ENCODE results near the gene CPAMD8. TPM values are rescaled to one million over a fixed set of nuclear protein-coding genes. Genes with fewer than 3 reads are reported as not detected.

The CPAMD8 gene
- total and polyA plus RNA-seq, 10 of the 15 experiments (the other 5 are each of a cell fraction or from before 2014, with no cell fraction given) = 0.12 to 0.97 (median 0.25) TPM; not detected in 3

DNA sequence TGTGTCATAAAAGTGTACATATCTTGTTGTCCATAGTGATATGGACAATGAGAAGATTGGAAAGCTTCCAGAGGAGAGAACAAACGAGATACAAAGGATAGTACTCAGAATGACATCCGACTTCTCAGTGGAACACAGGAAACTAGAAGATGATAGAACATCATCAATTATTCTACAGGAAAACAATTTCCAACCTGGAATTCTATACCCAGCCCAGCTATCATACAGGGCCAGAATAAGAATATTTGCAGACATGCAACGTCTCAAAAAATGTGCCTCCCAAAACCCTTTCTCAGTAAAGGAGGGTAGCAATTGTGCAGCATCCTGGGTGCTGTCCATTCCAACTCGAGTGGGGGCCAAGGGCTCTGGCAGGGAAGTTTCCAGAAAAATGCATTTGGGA lies 113.8 kb downstream of the CPAMD8 start:
- Histone ChIP-seq H3K9me3 (replicated peaks; ENCODE audit: control insufficient read depth, insufficient read depth, low read length) (peaks cover 6% of the 10 kb centered on the region; the same call in 2 of the 3 replicates), H3K4me2 (ENCODE audit: control insufficient read depth, insufficient read depth) (no peak overlapping the region), H3K4me3 (no peak overlapping the region), H3K9ac (ENCODE audit: control insufficient read depth, insufficient read depth, low read length) (no peak overlapping the region), H3K27me3 (replicated peaks in 1 of 2; ENCODE audit: control insufficient read depth in 2 of 2, insufficient read depth in 2 of 2, low read length in 1 of 2) (no peaks in the 10 kb centered on the region), H2AFZ (ENCODE audit: control insufficient read depth, low read depth, low read length) (no peak overlapping the region), H3K27ac (ENCODE audit: control insufficient read depth, insufficient read depth) (no peak overlapping the region), H3K36me3 (ENCODE audit: control insufficient read depth in 2 of 2, insufficient read depth in 2 of 2, low read length in 1 of 2) (no peaks in the 10 kb centered on the region), H3K4me1 (ENCODE audit: control insufficient read depth, insufficient read depth, low read length) (no peaks in the 10 kb centered on the region), H3K79me2 (ENCODE audit: control insufficient read depth, insufficient read depth, low read length) (no peaks in the 10 kb centered on the region), H4K20me1 (ENCODE audit: control insufficient read depth, insufficient read depth) (no peaks in the 10 kb centered on the region)
- ChIA-PET POLR2A (no interaction called here), CTCF (no interaction called here), SMC1A (ENCODE audit: uncharacterized antibody, unreplicated experiment) (no interaction called here), RAD21 (ENCODE audit: unreplicated experiment) (interaction anchor here (0.5 kb wide), 1 partner anchor 198 kb away, joined by 3 read pairs; no protein-coding TSS in a partner anchor)
- FAIRE-seq = no peak
- TF ChIP-seq NRF1 (conservative IDR thresholded peaks at IDR 0.05; ENCODE audit: low read depth, low read length) (no peak), ZNF24 (IDR thresholded peaks at IDR 0.05) (no peak), HDGF (IDR thresholded peaks at IDR 0.05) (no peak), YY1 (IDR thresholded peaks at IDR 0.05; ENCODE audit: low read depth, low read length) (no peak), MEF2B (IDR thresholded peaks at IDR 0.05; ENCODE audit: partially characterized antibody, poor library complexity, severe bottlenecking) (no peak), RAD51 (IDR thresholded peaks at IDR 0.05) (no peak)
- BruUV-seq (replicated peaks) = no TSS peak
- DNase-seq (ENCODE audit: low read depth, low spot score) = no peak
- in situ Hi-C loops (cut with MboI) = no loop called here
- intact Hi-C loops (cut with micrococcal nuclease; ENCODE audit: unreplicated experiment) = no loop called here
- WGBS (ENCODE audit: insufficient coverage, insufficient replicate concordance, low lambda C conversion rate, missing lambda C conversion rate) = 1% methylated on average over 4 of the region's 4 CpGs
- ATAC-seq = no peak

DNA sequence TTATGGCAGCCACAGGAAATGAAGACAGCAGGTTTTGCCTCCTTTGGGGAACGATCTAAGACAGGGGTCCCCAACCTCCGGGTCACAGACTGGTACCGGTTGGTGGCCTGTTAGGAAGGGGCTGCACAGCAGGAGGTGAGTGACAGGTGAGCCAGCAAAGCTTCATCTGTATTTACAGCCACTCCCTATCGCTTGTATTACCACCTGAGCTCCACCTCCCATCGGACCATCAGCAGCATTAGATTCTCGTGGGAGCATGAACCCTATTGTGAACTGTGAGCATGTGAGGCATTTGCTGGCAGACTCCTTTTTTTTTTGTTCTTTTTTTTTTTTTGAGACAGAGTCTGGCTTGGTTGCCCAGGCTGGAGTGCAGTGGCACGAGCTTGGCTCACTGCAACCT lies 115.6 kb downstream of the CPAMD8 start:
- FAIRE-seq = no peak
- 47% methylated on average over 7 of the region's 7 CpGs for WGBS (ENCODE audit: insufficient coverage, insufficient replicate concordance, low lambda C conversion rate, missing lambda C conversion rate)
- intact Hi-C loops (cut with micrococcal nuclease; ENCODE audit: unreplicated experiment) = no loop called here
- Histone ChIP-seq H3K9ac (ENCODE audit: control insufficient read depth, insufficient read depth, low read length) (no peak overlapping the region), H3K4me3 (no peak overlapping the region), H3K4me1 (ENCODE audit: control insufficient read depth, insufficient read depth, low read length) (no peaks in the 10 kb centered on the region), H3K9me3 (replicated peaks; ENCODE audit: control insufficient read depth, insufficient read depth, low read length) (peaks cover 6% of the 10 kb centered on the region; the same call in 2 of the 3 replicates), H3K27ac (ENCODE audit: control insufficient read depth, insufficient read depth) (no peak overlapping the region), H3K36me3 (ENCODE audit: control insufficient read depth in 2 of 2, insufficient read depth in 2 of 2, low read length in 1 of 2) (no peaks in the 10 kb centered on the region), H3K79me2 (ENCODE audit: control insufficient read depth, insufficient read depth, low read length) (no peaks in the 10 kb centered on the region), H4K20me1 (ENCODE audit: control insufficient read depth, insufficient read depth) (no peaks in the 10 kb centered on the region), H3K27me3 (replicated peaks in 1 of 2; ENCODE audit: control insufficient read depth in 2 of 2, insufficient read depth in 2 of 2, low read length in 1 of 2) (no peaks in the 10 kb centered on the region), H2AFZ (ENCODE audit: control insufficient read depth, low read depth, low read length) (no peak overlapping the region), H3K4me2 (ENCODE audit: control insufficient read depth, insufficient read depth) (no peak overlapping the region)
- SMC1A ChIA-PET (ENCODE audit: uncharacterized antibody, unreplicated experiment) = no interaction called here
- DNase-seq (ENCODE audit: low read depth, low spot score) = no peak
- CTCF ChIA-PET = no interaction called here
- no TSS peak for BruUV-seq (replicated peaks)
- RAD21 ChIA-PET (ENCODE audit: unreplicated experiment) = no interaction called here
- ATAC-seq = no peak
- in situ Hi-C loops (cut with MboI) = no loop called here
- POLR2A ChIA-PET = interaction anchor here (0.6 kb wide), 1 partner anchor 144 kb away, joined by 6 read pairs; no protein-coding TSS in a partner anchor
- TF ChIP-seq NFIC (IDR thresholded peaks at IDR 0.05; ENCODE audit: low read depth, low read length) (no peak), EGR1 (IDR thresholded peaks at IDR 0.05; ENCODE audit: borderline replicate concordance in 1 of 2, low read depth in 2 of 2, low read length in 2 of 2) (no peak), MXI1 (IDR thresholded peaks at IDR 0.05; ENCODE audit: low read depth, low read length) (no peak)
- TF ChIP-seq, protein P1, sequence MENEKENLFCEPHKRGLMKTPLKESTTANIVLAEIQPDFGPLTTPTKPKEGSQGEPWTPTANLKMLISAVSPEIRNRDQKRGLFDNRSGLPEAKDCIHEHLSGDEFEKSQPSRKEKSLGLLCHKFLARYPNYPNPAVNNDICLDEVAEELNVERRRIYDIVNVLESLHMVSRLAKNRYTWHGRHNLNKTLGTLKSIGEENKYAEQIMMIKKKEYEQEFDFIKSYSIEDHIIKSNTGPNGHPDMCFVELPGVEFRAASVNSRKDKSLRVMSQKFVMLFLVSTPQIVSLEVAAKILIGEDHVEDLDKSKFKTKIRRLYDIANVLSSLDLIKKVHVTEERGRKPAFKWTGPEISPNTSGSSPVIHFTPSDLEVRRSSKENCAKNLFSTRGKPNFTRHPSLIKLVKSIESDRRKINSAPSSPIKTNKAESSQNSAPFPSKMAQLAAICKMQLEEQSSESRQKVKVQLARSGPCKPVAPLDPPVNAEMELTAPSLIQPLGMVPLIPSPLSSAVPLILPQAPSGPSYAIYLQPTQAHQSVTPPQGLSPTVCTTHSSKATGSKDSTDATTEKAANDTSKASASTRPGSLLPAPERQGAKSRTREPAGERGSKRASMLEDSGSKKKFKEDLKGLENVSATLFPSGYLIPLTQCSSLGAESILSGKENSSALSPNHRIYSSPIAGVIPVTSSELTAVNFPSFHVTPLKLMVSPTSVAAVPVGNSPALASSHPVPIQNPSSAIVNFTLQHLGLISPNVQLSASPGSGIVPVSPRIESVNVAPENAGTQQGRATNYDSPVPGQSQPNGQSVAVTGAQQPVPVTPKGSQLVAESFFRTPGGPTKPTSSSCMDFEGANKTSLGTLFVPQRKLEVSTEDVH (IDR thresholded peaks at IDR 0.05; ENCODE audit: low read depth, partially characterized antibody) = no peak
- TF ChIP-seq, protein P2, sequence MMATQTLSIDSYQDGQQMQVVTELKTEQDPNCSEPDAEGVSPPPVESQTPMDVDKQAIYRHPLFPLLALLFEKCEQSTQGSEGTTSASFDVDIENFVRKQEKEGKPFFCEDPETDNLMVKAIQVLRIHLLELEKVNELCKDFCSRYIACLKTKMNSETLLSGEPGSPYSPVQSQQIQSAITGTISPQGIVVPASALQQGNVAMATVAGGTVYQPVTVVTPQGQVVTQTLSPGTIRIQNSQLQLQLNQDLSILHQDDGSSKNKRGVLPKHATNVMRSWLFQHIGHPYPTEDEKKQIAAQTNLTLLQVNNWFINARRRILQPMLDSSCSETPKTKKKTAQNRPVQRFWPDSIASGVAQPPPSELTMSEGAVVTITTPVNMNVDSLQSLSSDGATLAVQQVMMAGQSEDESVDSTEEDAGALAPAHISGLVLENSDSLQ (IDR thresholded peaks at IDR 0.05) = no peak
- TF ChIP-seq, protein P3, sequence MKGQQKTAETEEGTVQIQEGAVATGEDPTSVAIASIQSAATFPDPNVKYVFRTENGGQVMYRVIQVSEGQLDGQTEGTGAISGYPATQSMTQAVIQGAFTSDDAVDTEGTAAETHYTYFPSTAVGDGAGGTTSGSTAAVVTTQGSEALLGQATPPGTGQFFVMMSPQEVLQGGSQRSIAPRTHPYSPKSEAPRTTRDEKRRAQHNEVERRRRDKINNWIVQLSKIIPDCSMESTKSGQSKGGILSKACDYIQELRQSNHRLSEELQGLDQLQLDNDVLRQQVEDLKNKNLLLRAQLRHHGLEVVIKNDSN (IDR thresholded peaks at IDR 0.05; ENCODE audit: borderline replicate concordance, extremely low read length, insufficient read depth, low read depth, low read length) = no peak

Measured in GM12878 (cell line).